HG03095 (cell line): ENCODE data around the gene TIMM22.
"Not testable (repeated sequence)": the region's sequence is repeated elsewhere in the genome, so short reads cannot be mapped to it uniquely, and the experiment has no call there.

Experiments used
- ATAC-seq: cut with Tn5 transposase; IDR thresholded peaks from one replicate; pipeline ENCODE4 v1.9.1; 2021; ENCODE audit warnings: moderate library complexity; ENCODE audit not compliant: unreplicated experiment

TIMM22 gene

DNA sequence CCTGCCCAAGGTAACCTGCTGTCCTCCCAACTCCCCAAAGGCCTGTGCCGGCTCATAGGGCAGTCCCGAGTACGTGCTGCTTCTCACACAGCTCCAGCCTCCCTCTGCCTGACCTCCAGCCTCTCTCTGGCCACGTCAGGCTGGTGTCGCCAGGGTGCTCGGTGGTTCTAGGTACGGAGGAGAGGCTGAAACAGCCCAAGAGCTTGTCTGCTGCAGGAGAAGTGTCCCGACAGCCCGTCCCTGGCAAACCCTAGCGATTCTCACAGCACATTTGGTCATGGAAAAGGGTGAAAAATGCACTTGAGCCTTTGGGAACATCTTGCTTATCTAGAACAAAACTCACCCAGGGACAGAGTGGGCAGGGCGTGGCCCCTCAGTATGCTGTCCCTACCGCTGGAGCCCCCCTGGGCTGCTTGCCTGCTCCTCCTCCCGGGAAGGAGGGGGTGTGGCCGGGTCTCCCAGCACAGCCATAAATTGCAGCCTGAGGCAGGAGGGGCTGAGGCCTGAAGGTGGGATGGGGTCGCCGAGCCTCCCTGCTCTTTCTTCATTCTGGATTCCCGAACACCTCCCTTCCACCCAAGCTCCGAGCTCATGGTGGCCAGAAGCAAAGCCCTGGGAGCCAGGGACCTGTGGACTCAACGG lies 40.4 kb downstream of the TIMM22 start:
- ATAC-seq: no peak

DNA sequence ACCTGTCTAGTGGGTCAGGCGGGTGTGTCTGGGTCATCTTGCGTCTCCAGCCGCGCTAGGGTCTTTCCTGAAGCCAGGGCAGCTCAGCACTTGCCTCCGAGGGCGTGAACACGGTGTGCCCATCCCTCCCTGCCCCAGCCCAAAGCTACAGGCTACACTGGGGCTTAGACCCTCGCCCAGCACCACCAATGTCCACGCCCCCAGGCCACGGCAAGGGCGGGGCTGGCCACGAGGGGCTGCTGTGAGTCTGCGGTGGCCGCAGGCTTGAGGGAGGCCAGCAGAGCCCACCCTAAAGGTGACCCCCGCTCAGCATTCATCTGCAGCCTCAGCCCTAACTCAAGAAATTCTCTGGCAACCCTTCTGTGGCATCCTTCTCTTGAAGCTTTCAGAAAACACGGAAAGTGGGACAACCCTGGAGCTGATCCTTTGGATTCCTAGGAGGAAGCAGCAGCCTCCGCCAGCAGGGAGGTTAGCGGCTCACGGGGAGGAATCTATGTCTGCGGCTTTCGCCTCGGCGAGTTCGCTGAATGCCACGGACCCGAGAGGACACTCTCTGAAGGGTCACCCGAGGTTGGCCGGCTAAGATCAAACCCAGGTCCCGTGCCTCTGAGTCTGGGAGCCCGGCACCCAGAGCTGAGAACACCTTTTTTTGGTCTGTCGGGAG lies 41.7 kb downstream of the TIMM22 start:
- no peak for ATAC-seq

DNA sequence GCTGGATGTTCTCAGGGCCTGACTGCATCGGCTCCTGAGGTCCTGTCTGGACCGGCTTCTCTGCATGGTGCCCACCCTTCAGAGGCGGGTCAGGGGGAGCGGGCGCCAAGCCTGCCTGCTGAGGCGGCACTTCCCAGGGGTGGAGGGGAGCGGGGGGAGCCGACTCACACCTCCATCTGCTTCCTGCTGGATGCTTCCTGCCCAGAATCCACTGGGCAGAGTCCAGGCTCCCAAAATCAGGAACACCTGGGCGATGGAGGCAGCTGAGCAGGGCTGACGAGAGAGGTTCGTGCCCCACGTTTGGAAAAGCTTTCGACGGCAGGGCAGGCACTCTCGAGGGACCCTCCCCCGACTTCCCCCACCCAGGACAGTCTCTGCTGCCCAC lies 42.2 kb downstream of the TIMM22 start:
- ATAC-seq: no peak

DNA sequence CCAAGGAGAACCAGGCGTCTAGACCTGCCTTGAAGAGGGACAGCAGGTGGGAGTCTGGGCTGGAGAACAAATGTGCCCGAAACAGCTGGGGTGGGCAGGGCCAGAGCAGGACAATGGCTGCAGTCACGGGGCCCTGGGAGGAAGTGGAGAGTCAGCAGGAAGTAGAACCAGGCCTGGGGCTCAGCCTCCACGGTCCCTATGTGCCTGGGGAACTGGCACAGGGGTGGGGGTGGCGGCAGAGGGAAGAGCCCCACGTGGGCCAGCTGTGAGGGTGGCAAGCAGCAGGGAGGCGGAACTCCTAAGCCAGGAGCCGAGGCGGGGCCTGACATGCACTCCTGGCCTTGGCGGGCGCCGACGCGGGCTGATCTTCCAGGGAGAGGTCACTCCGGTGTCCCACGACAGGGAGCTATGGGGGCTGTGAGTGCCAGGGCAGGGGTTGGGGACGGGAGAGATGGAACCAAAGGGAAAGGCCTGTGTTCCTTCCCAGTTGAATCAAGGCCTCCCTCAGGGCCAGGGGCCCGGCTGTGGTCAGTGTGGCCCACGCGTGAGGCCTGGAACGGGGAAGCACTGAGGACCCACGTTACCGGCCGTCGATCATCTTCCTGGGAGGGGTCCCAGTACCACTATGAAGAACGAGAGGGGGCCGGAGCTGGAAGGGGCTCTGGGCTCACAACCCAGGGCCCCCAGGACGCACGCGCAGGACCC lies 42.7 kb downstream of the TIMM22 start:
- ATAC-seq: no peak

DNA sequence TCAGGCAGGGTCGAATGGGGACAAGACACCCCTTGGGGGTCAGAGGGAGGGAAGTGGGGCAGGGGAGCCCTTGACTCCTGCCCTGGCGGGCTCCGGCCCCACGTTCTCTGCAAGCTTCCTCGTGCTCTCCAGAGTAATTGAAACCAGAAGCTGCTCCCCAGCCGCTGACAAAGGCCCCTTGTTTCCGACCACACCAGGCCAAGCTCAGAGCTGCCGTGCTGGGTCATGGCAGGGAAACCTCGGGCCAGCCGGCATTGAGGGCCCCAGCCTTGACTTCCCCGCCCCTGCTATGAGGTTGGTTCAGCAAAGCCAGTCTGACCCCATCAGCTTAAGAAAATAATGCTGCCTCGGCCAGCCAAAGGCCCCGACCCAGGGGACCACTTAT lies 43.3 kb downstream of the TIMM22 start:
- no peak for ATAC-seq

DNA sequence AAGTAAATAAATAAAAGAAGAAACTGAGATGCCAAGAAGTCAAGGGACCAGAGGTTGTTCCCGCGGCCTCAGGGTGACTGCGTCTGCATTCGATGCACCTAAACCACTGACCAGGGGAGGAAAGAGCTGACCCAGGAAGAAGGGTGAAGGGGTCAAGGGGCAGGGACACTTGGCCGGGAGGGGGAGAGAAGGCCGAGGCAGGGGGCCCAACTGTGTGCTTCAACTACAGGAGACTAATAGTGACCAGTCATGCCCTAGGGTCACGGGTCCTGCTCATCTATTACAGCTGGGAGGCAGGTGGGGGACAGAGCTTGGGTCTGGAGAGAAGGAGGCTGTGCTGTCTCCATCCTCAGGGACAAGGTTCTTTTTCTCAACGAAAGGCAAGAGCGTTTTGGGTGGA lies 44.8 kb downstream of the TIMM22 start:
- ATAC-seq: no peak

DNA sequence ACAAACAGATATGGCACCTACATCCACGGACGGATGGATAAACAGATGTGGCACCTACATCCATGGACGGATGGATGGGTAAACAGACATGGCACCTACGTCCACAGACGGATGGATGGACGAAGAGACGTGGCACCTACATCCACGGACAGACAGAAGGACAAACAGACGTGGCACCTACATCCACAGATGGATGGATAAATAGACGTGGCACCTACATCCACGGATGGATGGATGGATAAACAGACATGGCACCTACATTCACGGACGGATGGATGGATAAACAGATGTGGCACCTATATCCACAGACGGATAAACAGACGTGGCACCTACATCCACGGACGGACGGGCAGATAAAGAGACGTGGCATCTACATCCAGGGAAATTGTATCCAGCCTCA lies 45.6 kb downstream of the TIMM22 start:
- no peak for ATAC-seq

DNA sequence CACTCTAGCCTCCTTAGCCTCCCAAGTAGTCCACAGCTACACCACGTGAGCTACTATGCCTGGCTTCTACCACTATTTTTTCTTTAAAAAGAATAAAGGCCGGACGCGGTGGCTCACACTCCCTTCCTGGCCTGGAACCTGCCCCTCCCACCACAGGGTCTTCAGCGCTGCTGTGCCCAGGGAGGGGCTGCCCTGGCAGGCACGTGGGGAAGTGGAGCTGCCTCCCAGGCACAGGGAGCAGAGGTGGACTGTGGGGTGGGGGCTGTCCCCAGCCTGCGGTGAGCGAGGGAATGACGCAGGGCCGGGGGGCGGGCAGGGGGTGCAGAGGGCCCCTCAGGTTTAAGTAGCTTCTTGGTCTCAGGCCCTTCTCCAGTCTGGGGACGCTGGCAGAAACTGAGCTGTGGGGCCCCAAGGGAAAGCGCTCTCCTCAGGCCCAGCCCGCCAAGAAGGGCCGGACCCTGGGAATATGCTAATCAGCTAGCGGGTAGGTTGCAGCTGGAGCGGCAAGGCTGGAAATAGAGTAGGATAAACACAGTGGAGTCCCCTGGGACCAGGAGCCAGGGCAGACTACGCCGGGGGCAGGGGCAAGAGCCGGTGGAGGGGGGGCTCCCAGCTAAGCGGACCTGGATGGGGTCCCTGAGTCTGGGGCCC lies 46.8 kb downstream of the TIMM22 start:
- no peak for ATAC-seq

DNA sequence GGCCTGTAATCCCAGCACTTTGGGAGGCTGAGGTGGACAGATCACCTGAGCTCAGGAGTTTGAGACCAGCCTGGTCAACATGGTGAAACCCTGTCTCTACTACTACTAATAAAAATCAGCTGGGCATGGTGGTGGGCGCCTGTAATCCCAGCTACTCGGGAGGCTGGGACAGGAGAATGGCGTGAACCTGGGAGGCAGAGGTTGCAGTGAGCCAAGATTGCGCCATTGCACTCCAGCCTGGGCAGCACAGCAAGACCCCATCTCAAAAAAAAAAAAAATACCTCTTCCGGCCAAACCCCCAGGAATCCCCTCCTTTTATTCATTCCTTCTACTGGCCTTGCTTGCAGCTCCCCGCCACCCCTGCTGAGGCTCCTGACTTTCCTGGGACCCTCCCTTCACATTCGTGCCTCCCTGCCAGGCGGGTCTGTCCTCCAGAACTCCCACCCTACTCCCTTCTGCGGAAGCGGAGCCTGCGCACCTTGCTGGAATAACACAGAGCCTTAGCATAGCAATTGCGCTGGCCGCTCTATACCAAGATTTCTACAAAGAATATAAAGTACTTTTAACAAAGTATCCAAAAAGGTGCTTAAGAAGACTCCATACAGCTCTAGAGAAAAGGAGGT lies 47.6 kb downstream of the TIMM22 start:
- not testable (repeated sequence) for ATAC-seq

DNA sequence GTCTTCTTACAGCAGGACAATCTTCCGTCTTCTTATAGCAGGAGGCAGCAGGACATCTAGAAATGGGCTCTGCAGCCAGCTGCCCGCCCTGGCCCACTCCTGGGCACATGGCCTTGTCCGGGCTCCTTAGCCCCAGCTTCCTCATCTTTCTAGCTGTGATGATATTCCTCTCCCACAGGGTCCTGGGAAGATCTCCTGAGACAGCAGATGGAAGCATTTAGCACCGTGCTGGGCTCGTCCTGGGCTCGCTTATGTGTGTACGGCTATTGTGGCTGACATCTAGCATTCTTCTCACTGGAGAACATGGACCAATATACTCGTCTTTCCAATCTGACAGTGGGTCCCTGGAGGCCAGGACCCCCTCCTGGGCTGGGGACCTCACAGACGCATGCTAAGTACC lies 48.5 kb downstream of the TIMM22 start:
- no peak for ATAC-seq

DNA sequence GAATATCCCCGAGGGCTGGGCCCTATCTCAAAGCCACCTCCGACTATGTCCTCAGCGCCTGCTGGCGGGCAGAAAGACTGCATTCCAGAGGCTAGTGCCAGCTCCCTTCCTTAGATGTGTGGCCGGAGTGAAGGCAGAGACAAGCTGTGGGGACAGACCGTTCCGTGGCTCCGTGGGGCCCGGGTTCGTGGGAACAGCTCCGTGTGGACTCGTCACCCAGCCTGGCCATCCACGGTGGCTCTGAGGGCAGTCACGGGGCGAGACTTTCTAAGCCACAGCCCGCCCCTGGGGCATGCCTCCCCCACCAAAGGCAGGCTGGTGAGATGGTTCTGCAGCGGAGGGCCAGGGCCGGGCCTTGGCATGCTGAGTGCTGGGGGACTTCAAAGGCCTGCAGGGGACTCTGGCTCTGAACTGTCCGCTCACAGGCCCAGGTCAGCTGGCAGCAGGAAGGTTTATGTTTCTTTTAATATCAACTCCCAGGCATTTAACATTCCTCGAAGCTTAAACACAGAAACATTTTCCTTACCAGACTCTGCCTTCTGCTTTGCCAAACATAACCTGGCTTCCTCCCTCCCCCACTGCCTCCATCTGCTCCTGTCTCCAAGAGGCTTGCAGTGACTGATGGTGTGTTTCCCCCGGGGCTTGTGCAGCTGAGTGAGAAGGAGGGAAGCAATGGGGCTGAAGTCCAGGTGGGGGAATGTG lies 50.4 kb downstream of the TIMM22 start:
- ATAC-seq: no peak

DNA sequence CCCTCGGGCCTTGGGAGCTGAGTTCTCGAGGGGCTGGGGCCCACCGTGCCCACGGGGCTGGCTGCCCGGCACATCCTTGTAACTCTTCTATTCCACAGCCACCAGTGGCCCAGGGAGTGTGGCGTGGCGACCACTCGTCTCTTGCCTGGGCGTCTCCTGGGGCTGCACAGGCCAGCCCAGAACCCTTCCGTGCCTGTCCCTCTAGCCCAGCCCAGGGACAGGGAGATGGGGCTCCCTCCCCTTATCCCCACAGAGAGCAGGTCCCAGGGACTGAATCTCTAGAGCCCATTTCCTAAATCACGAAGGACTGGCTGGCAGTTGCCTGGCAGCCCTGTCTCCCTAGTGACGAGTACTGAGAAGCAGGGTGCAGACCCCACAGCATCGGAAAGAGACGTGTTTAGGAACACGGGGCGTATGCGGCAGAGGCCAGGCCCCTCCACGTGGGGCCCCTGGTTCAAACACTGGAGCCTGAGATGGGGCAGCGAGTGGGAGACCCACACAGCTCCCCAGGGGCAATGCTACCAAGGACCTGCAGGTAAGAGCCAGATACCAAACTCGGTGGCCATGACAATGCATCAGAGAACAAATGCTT lies 51.0 kb downstream of the TIMM22 start:
- no peak for ATAC-seq

DNA sequence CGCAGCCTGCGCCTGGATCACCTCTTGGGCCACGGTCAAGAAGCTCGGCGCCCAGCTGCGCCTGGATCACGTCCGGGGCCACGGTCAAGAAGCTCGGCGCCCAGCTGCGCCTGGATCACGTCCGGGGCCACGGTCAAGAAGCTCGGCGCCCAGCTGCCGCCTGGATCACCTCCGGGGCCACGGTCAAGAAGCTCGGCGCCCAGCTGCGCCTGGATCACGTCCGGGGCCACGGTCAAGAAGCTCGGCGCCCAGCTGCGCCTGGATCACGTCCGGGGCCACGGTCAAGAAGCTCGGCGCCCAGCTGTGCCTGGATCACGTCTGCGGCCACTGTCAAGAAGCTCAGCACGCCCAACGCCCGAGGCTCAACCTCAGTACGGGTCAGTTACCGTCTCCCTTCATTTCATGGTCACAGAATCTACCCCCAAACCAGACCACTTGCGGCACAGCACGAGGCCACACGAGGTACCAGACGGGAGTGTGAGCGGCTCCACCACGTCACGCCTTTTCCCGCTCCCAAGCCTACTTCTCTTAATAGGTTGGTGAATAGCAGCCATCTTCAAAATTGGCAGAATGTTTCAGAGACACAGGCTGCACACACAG lies 51.7 kb downstream of the TIMM22 start:
- not testable (repeated sequence) for ATAC-seq

DNA sequence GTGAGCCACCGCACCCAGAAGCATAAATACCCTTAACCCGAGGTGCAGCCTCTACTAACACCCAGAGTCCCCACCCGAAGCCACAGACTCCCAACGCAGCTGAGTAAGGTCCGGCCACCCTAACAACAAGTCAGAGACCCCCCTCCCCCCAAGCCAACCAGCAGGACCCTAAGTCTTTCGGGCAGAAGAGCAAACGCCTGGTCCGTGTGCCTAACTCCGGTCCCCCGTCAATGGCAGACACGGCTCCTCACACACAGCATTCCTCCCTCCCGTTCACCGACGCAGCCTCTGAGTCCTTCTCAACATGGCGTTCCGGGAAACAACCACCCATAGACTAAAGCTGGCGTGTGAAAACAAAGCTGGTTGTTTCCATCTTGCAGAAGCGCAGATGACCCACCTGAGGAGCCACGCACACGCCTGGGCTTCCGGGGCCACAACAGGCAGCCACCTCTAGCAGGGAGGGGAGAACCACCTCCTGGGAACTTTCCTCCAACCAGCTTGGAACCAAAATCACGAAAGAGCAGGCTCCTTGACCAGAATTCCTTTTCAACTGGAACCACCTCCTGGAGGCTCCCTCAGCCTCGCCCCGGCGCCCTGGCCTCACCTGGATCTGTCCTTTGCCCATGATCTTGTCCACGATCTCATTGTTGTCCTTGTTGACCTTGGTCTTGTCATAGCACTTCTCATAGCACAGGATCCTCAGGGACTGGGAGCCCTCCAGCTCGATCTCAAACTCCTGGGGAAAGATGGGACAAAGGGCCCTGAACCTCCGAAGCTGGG lies 52.7 kb downstream of the TIMM22 start:
- no peak for ATAC-seq

DNA sequence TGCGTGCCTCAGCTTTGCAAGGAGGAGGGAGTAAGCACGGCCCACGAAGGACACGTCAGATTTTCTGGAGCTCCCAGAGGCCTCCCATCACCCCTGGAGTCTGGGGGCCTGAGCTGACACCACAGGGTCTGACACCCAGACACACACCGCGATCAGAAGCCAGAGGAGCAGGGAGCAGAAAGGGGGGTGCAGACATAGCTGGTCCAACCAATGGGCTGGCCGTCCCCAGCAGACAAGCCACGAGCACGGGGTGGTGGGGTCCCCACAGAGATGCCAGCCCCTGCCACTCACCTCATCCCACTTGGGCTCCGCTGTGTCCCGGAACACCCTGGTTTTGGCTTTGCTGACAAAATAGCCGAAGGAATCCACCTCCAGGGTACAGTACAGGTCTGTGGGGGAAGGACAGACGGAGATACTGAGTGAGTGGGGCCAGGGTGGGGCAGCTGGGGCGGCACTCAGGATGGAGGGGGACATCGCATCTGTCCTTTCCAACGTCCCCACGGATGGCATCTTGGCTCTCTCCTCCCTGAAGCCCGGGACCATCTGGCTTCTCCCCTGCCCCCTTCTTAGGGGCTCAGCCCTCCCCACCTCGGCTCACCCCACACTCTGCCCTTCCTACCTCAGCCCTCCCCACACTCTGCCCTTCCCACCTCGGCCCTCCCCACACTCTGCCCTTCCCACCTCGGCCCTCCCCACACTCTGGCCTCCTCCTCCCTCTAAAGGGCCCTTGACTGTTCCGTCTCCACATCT lies 53.5 kb downstream of the TIMM22 start:
- no peak for ATAC-seq

DNA sequence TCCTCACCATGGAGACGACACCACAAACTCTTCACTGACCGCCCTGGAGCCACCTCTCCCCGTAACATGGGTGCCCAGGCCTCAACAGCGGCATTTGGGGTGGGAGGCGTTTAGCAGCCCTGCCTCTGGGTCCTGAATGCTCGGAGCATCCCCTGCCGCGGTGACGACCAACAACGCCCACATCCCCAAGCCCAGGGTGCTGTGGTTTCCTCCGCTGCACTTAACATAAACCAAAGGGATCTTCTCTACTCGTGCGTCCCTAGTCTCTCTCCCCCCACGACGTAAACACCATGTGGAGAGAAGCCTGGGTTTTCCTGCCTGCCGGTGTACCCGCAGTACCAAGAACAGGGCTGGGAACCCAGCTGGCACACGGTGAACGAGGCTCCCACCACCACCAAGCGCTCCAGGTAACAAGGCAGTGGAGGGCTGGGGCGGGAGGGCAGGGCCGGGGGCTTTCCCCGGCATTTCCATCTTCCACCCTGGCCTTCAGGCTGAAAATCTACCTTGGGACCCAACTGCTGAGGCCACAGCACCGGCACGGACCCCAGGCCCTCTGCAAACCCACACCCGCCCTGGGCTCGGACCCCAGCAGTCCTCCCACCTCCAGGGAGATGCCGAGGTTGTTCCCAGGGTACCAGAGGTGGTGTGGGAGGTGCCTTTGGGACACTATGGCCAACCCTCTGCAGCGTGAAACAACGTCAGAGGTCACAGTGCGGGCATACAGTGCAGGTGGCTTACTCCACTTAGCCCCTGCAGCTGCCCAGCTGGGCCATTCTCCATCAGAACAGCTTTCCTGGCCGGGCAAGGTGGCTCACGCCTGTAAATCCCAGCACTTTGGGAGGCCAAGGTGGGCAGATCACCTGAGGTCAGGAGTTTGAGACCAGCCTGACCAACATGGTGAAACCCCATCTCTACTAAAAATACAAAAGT lies 54.3 kb downstream of the TIMM22 start:
- ATAC-seq: no peak
